H9 (cell line): Measurements from ENCODE around the gene LRRC74B. TPM values are rescaled to one million over a fixed set of nuclear protein-coding genes. Genes with fewer than 3 reads are reported as not detected.

Source experiments
- DNase-seq: peaks from one replicate; pipeline ENCODE4 v3.0.0-alpha.2; 2017
- H2AFZ ChIP-seq: one replicate; pipeline ENCODE4 v1.6.1; 2013; ENCODE audit warnings: mild to moderate bottlenecking, low read length, control low read depth, moderate library complexity
- H2AK5ac ChIP-seq: 2 replicates; pipeline ENCODE4 v1.6.1; 2013; ENCODE audit warnings: low read length, control low read depth, mixed read lengths; ENCODE audit not compliant: insufficient read length
- H2BK120ac ChIP-seq: one replicate; pipeline ENCODE4 v1.6.1; 2013; ENCODE audit warnings: low read depth, mild to moderate bottlenecking, low read length, control low read depth, inconsistent platforms; ENCODE audit not compliant: poor library complexity, severe bottlenecking
- H2BK12ac ChIP-seq: 2 replicates; pipeline ENCODE4 v1.6.1; 2013; ENCODE audit warnings: low read length, control low read depth, mixed read lengths, low read depth; ENCODE audit not compliant: insufficient read length
- H2BK15ac ChIP-seq: 2 replicates; pipeline ENCODE4 v1.6.1; 2013; ENCODE audit warnings: low read depth, low read length, control low read depth
- H2BK20ac ChIP-seq: one replicate; pipeline ENCODE4 v1.6.1; 2013; ENCODE audit warnings: low read depth, mild to moderate bottlenecking, low read length, control low read depth, inconsistent platforms; ENCODE audit not compliant: poor library complexity, severe bottlenecking
- H2BK5ac ChIP-seq: 2 replicates; pipeline ENCODE4 v1.6.1; 2013; ENCODE audit warnings: low read length, control low read depth, mixed read lengths; ENCODE audit not compliant: insufficient read length
- H3K14ac ChIP-seq: 2 replicates; pipeline ENCODE4 v1.6.1; 2013; ENCODE audit warnings: low read length, control low read depth; ENCODE audit not compliant: insufficient read depth
- H3K18ac ChIP-seq: 2 replicates; pipeline ENCODE4 v1.6.1; 2013; ENCODE audit warnings: low read depth, mild to moderate bottlenecking, mixed read lengths, low read length, control low read depth; ENCODE audit not compliant: insufficient read length
- H3K23ac ChIP-seq: 2 replicates; pipeline ENCODE4 v1.6.1; 2013; ENCODE audit warnings: low read length, control low read depth, mixed read lengths, low read depth; ENCODE audit not compliant: insufficient read length
- H3K23me2 ChIP-seq: 2 replicates; pipeline ENCODE4 v1.6.1; 2013; ENCODE audit warnings: low read depth, mild to moderate bottlenecking, mixed read lengths, low read length, control low read depth; ENCODE audit not compliant: insufficient read length, poor library complexity, severe bottlenecking
- H3K27ac ChIP-seq: 2 replicates; pipeline ENCODE4 v1.5.1; 2013; ENCODE audit warnings: low read length, control low read depth, mixed read lengths, low read depth; ENCODE audit not compliant: insufficient read length
- H3K27me3 ChIP-seq: 2 replicates; pipeline ENCODE4 v1.6.1; 2013; ENCODE audit warnings: low read length, control low read depth, inconsistent platforms; ENCODE audit not compliant: insufficient read depth
- H3K4ac ChIP-seq: 2 replicates; pipeline ENCODE4 v1.6.1; 2013; ENCODE audit warnings: low read depth, mild to moderate bottlenecking, control low read depth, inconsistent platforms, low read length, moderate library complexity
- H3K4me1 ChIP-seq: 2 replicates; pipeline ENCODE4 v1.6.1; 2013; ENCODE audit warnings: low read length, control low read depth, inconsistent platforms; ENCODE audit not compliant: insufficient read depth
- H3K4me2 ChIP-seq: 2 replicates; pipeline ENCODE4 v1.6.1; 2013; ENCODE audit warnings: low read length, control low read depth, mixed read lengths; ENCODE audit not compliant: insufficient read length, insufficient read depth
- H3K56ac ChIP-seq: 2 replicates; pipeline ENCODE4 v1.6.1; 2013; ENCODE audit warnings: low read depth, mild to moderate bottlenecking, mixed read lengths, low read length, control low read depth; ENCODE audit not compliant: insufficient read length
- H3K79me1 ChIP-seq: 2 replicates; pipeline ENCODE4 v1.6.1; 2013; ENCODE audit warnings: low read depth, mild to moderate bottlenecking, moderate library complexity, low read length, control low read depth, inconsistent platforms; ENCODE audit not compliant: insufficient read depth, poor library complexity, severe bottlenecking
- H3K79me2 ChIP-seq: 2 replicates; pipeline ENCODE4 v1.6.1; 2013; ENCODE audit warnings: low read length, control low read depth, inconsistent platforms; ENCODE audit not compliant: insufficient read depth
- H3K9ac ChIP-seq: 2 replicates; pipeline ENCODE4 v1.6.1; 2013; ENCODE audit warnings: low read length, control low read depth, mixed read lengths; ENCODE audit not compliant: insufficient read length; ENCODE audit errors: extremely low read depth
- H3K9me3 ChIP-seq: one replicate; pipeline ENCODE4 v1.6.1; 2013; ENCODE audit warnings: low read depth, low read length, inconsistent platforms; ENCODE audit not compliant: control insufficient read depth
- H3T11ph ChIP-seq: one replicate; pipeline ENCODE4 v1.6.1; 2013; ENCODE audit warnings: mild to moderate bottlenecking, low read length, control low read depth, inconsistent platforms
- H4K20me1 ChIP-seq: one replicate; pipeline ENCODE4 v1.6.1; 2013; ENCODE audit not compliant: control insufficient read depth, insufficient read length, insufficient read depth
- H4K5ac ChIP-seq: 2 replicates; pipeline ENCODE4 v1.6.1; 2013; ENCODE audit warnings: low read depth, mild to moderate bottlenecking, mixed read lengths, low read length, control low read depth; ENCODE audit not compliant: insufficient read length
- H4K8ac ChIP-seq: replicated peaks from 2 replicates; pipeline ENCODE4 v1.6.1; 2013; ENCODE audit warnings: low read length, control low read depth, mixed read lengths, low read depth; ENCODE audit not compliant: insufficient read length
- H4K91ac ChIP-seq: 2 replicates; pipeline ENCODE4 v1.6.1; 2013; ENCODE audit warnings: low read depth, mild to moderate bottlenecking, moderate library complexity, mixed read lengths, low read length, control low read depth; ENCODE audit not compliant: insufficient read length
- H3K27ac Mint-ChIP-seq, 3 experiments: 2 replicates in 2 of 3; 3 replicates in 1 of 3; pipeline ENCODE4 v1.8.0; 2020 to 2021; ENCODE audit warnings: mixed read lengths in 3 of 3, mild to moderate bottlenecking in 1 of 3, moderate library complexity in 1 of 3
- H3K27me3 Mint-ChIP-seq: 2 replicates; pipeline ENCODE4 v1.8.0; 2021; ENCODE audit warnings: low read depth, mild to moderate bottlenecking, moderate library complexity, mixed read lengths
- H3K36me3 Mint-ChIP-seq, 3 experiments: 2 replicates in 2 of 3; 3 replicates in 1 of 3; pipeline ENCODE4 v1.8.0; 2020 to 2021; ENCODE audit warnings: low read depth in 3 of 3, mixed read lengths in 3 of 3; ENCODE audit not compliant: insufficient read depth in 1 of 3
- H3K4me1 Mint-ChIP-seq, 2 experiments: 2 replicates each; pipeline ENCODE4 v1.8.0; 2020; ENCODE audit warnings: mixed read lengths in 2 of 2
- H3K4me3 Mint-ChIP-seq, 2 experiments: 2 replicates in 1 of 2; 3 replicates in 1 of 2; pipeline ENCODE4 v1.8.0; 2020 to 2021; ENCODE audit warnings: mild to moderate bottlenecking in 2 of 2, mixed read lengths in 2 of 2, moderate library complexity in 1 of 2
- H3K9me3 Mint-ChIP-seq, 2 experiments: 2 replicates in 1 of 2; 3 replicates in 1 of 2; pipeline ENCODE4 v1.8.0; 2020; ENCODE audit warnings: mild to moderate bottlenecking in 2 of 2, mixed read lengths in 2 of 2, moderate library complexity in 1 of 2
- CTCF ChIP-seq: fragments of 200-600 bp; sonication (generic); conservative IDR thresholded peaks from 3 replicates; pipeline ENCODE4 v1.8.0; 2021; ENCODE audit warnings: antibody characterized with exemption, mild to moderate bottlenecking
- WGBS: extraction: QIAGEN DNeasy Blood & Tissue Kit; methylation state at CpG from one replicate; pipeline ENCODE4 v1.1.7; 2013; ENCODE audit warnings: missing lambda C conversion rate, low lambda C conversion rate, mixed read lengths; ENCODE audit not compliant: insufficient read length; ENCODE audit errors: extremely low coverage; 5-methylcytosine and 5-hydroxymethylcytosine counted together
- total RNA-seq: library from RNA; stranded (reverse); gene quantifications from 2 replicates; pipeline ENCODE4 v1.2.1, GENCODE V29; 2021

LRRC74B gene
- total RNA-seq, 1 experiment from 2014 or later, result not detected

- H3K4me1 ChIP-seq, result no peaks in the 10 kb centered on the region; the same call in 1 of the 2 replicates
- no peaks in the 10 kb centered on the region for H3K9me3 ChIP-seq
- no peaks in the 10 kb centered on the region for H3K79me2 ChIP-seq
- Mint-ChIP-seq H3K4me3 (no peak overlapping the region), H3K27ac (no peak overlapping the region), H3K4me1 (peaks cover 4 to 10% of the 10 kb centered on the region in 2 experiments; a peak in 3 of 4 replicates), H3K9me3 (no peaks in the 10 kb centered on the region), H3K27me3 (no peaks in the 10 kb centered on the region), H3K36me3 (peaks cover 2 to 18% (median 8%) of the 10 kb centered on the region in 3 experiments; a peak in 5 of 7 replicates)
- no peak for DNase-seq
- no peak overlapping the region for H2BK12ac ChIP-seq
- H2BK5ac ChIP-seq, result no peak overlapping the region
- TF ChIP-seq CTCF, result no peak
- H2AFZ ChIP-seq, result no peak overlapping the region
- H3K23ac ChIP-seq, result no peak overlapping the region
- no peaks in the 10 kb centered on the region for H3K27me3 ChIP-seq
- H4K8ac ChIP-seq, result no peak overlapping the region
- no peak overlapping the region for H3K18ac ChIP-seq
- WGBS, result no CpG with 5 or more reads among the region's 27 CpGs
- H3K9ac ChIP-seq, result no peak overlapping the region
- H3T11ph ChIP-seq, result no peak overlapping the region
- H2BK120ac ChIP-seq, result no peak overlapping the region
- no peak overlapping the region for H3K56ac ChIP-seq
- no peaks in the 10 kb centered on the region for H3K79me1 ChIP-seq
- H3K14ac ChIP-seq, result no peak overlapping the region
- no peak overlapping the region for H3K27ac ChIP-seq
- peaks cover 5% of the 10 kb centered on the region for H3K23me2 ChIP-seq
- no peak overlapping the region for H4K91ac ChIP-seq
- H2AK5ac ChIP-seq, result no peak overlapping the region
- no peak overlapping the region for H4K5ac ChIP-seq
- H3K4me2 ChIP-seq, result no peak overlapping the region
- H2BK15ac ChIP-seq, result no peak overlapping the region
- H4K20me1 ChIP-seq, result no peaks in the 10 kb centered on the region
- no peak overlapping the region for H3K4ac ChIP-seq
- no peak overlapping the region for H2BK20ac ChIP-seq
These were observed 48.9 kb upstream of the LRRC74B start for GRCh38 chr22:20996598-20997535.
